ENCODE measurements around the gene KISS1R.

KISS1R gene

GRCh38 chr19:961866-962620 lies 44.9 kb downstream of the KISS1R start:
- DNase-seq, result no peak
- in situ Hi-C loops (cut with MboI; ENCODE audit: low pct_unique_long_range_greater_than_20kb, low sequenced_read_pairs), result no loop called here

- in situ Hi-C loops (cut with MboI; ENCODE audit: low pct_unique_long_range_greater_than_20kb, low sequenced_read_pairs), result no loop called here
- no peak for DNase-seq
These were observed 45.7 kb downstream of the KISS1R start for GRCh38 chr19:962683-963400.

- in situ Hi-C loops (cut with MboI; ENCODE audit: low pct_unique_long_range_greater_than_20kb, low sequenced_read_pairs), result no loop called here
- no peak for DNase-seq
These were observed 46.4 kb downstream of the KISS1R start for GRCh38 chr19:963486-963951.

- in situ Hi-C loops (cut with MboI; ENCODE audit: low pct_unique_long_range_greater_than_20kb, low sequenced_read_pairs), result no loop called here
- DNase-seq, result no peak
These were observed 47.0 kb downstream of the KISS1R start for GRCh38 chr19:964116-964520.

GRCh38 chr19:964761-965694 lies 47.9 kb downstream of the KISS1R start:
- in situ Hi-C loops (cut with MboI; ENCODE audit: low pct_unique_long_range_greater_than_20kb, low sequenced_read_pairs), result no loop called here
- DNase-seq, result no peak

- DNase-seq, result no peak
- in situ Hi-C loops (cut with MboI; ENCODE audit: low pct_unique_long_range_greater_than_20kb, low sequenced_read_pairs), result no loop called here
These were observed 49.5 kb downstream of the KISS1R start for GRCh38 chr19:966485-967088.

Data from KBM-7 (cell line).